ENCODE measurements around the gene NTSR1. TPM values are rescaled to one million over a fixed set of nuclear protein-coding genes. Genes with fewer than 3 reads are reported as not detected.

NTSR1 gene
- total RNA-seq, 1 experiment from 2014 or later = 7.8 TPM

DNA sequence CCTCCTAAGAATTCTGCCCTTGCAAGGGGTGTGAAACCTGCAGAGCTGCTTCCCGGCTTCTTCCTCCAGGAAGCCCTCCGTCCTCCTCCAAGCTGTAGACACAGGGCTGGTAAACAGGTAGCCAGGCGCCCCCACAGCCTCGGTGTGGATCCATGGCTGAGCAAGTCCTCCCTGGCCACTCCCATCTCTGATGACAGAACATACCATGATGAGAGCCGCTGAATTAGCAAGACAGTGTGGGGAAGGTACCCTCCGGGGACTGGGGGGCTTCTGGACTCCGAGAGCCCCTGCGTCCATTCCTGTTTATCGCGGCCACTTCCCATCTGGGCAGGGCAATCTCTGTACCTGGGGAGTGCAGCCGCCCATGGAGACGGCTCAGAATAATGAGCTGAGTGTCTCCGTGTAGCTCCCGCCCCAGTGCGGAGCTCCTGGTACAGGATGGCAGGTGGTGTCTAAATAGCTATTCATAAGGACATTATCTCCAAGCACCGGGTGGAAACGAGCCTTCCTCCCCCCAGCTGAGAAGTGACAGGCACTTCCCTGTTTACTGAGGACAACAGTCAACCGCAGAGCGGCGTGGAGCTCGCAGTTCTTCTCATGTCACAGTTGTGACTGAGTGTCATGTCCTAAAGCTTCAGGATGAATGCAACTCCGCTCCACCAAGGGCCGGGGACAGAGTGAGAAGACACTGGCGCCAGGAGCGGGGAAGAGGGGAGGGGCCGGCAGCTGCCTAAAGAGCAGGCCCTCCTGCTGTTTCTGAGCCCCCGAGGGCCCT is 22.7 kb upstream of the NTSR1 start:
- no peaks in the 10 kb centered on the region for H4K20me1 ChIP-seq (ENCODE audit: low read length)
- H3K27me3 ChIP-seq (ENCODE audit: low read length) = no peaks in the 10 kb centered on the region
- H3K9me2 ChIP-seq (replicated peaks; ENCODE audit: low read length) = no peaks in the 10 kb centered on the region
- intact Hi-C loops (cut with micrococcal nuclease) = loop anchor here (5.0 kb wide), 1 partner anchor 106 kb away; no protein-coding TSS in a partner anchor
- peak overlapping the region; percentile 77 for H3K4me2 ChIP-seq (ENCODE audit: low read length)
- H2AFZ ChIP-seq (ENCODE audit: low read length) = peak overlapping the region; percentile 57; the same call in 1 of the 2 replicates
- no peak for TF ChIP-seq EZH2 (IDR thresholded peaks at IDR 0.05; ENCODE audit: low read length, unreplicated experiment)
- no peak for TF ChIP-seq EZH2phosphoT487 (IDR thresholded peaks at IDR 0.05; ENCODE audit: borderline replicate concordance, low read length)
- TF ChIP-seq, protein P1, sequence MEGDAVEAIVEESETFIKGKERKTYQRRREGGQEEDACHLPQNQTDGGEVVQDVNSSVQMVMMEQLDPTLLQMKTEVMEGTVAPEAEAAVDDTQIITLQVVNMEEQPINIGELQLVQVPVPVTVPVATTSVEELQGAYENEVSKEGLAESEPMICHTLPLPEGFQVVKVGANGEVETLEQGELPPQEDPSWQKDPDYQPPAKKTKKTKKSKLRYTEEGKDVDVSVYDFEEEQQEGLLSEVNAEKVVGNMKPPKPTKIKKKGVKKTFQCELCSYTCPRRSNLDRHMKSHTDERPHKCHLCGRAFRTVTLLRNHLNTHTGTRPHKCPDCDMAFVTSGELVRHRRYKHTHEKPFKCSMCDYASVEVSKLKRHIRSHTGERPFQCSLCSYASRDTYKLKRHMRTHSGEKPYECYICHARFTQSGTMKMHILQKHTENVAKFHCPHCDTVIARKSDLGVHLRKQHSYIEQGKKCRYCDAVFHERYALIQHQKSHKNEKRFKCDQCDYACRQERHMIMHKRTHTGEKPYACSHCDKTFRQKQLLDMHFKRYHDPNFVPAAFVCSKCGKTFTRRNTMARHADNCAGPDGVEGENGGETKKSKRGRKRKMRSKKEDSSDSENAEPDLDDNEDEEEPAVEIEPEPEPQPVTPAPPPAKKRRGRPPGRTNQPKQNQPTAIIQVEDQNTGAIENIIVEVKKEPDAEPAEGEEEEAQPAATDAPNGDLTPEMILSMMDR (conservative IDR thresholded peaks at IDR 0.05; ENCODE audit: low read depth, low read length) = no peak
- peak overlapping the region; percentile 49; the same call in 1 of the 2 replicates for H3K4me3 ChIP-seq (ENCODE audit: low read length)
- H3K9me3 ChIP-seq (ENCODE audit: low read length) = no peaks in the 10 kb centered on the region
- no peaks in the 10 kb centered on the region for H3K36me3 ChIP-seq (ENCODE audit: low read depth, low read length)
- ATAC-seq (peak; percentile 68), DNase-seq (peak; percentile 49)
- POLR2A ChIA-PET (ENCODE audit: unreplicated experiment) = interaction anchor here (1.1 kb wide), 1 partner anchor 18 kb away, joined by 4 read pairs; no protein-coding TSS in a partner anchor
- CTCF ChIA-PET = interaction anchor here (0.6 to 1.4 kb wide), 4 partner anchors 18 to 106 kb away, joined by 4 to 9 read pairs (median 5); no protein-coding TSS in a partner anchor
- H3K79me2 ChIP-seq (ENCODE audit: low read length) = no peaks in the 10 kb centered on the region
- no peak overlapping the region for H3K27ac ChIP-seq (ENCODE audit: low read length)
- H3K9ac ChIP-seq (ENCODE audit: low read length) = no peak overlapping the region
- no peaks in the 10 kb centered on the region for H3F3A ChIP-seq (ENCODE audit: low read length, unreplicated experiment)
- BruUV-seq (replicated peaks) = no TSS peak
- peaks cover 13% of the 10 kb centered on the region for H3K4me1 ChIP-seq (ENCODE audit: insufficient read depth, low read length)

DNA sequence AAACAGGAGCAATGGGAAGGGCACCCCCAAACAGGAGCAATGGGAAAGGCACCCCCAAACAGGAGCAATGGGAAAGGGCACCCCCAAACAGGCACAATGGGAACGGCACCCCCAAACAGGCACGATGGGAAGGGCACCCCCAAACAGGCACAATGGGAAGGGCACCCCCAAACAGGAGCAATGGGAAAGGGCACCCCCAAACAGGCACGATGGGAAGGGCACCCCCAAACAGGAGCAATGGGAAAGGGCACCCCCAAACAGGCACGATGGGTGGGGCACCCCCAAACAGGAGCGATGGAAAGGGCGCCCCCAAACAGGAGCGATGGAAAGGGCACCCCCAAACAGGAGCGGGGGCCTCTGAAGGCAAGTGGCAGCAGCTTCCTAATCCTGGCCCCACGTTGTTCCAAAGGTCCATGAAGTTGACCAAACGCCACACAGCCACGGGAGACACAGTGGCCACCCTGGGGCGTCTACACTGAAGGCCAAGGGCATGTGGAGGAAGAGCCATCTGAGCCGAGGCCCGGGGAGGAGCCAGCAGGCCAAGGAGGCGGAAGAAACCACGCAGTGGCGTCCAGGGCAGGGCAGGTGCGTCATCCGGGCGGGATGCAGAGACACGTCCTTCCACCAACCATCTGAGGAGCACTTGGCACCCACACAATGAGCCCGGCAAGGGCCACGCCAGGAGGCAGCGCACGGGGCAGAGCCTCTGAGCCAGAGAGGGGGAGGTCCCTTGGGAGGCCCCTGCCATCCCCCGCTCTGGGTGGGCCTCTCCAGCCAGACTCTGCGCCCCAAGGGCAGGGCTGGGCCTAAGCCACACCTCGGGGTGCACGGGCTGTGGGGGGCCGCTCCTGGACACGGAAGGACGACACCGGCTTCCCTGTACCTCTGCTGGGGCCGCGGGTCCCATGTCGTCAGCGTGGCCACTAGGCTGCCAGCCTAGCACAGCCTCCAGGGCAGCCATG is 21.5 kb upstream of the NTSR1 start:
- H2AFZ ChIP-seq (ENCODE audit: low read length) = no peak overlapping the region
- no peaks in the 10 kb centered on the region for H3K79me2 ChIP-seq (ENCODE audit: low read length)
- no peak overlapping the region for H3K27ac ChIP-seq (ENCODE audit: low read length)
- H3K4me1 ChIP-seq (ENCODE audit: insufficient read depth, low read length) = peaks cover 13% of the 10 kb centered on the region
- no TSS peak for BruUV-seq (replicated peaks)
- H3K9me2 ChIP-seq (replicated peaks; ENCODE audit: low read length) = no peaks in the 10 kb centered on the region
- no peak overlapping the region for H3K4me3 ChIP-seq (ENCODE audit: low read length)
- intact Hi-C loops (cut with micrococcal nuclease) = loop anchor here (5.0 kb wide), 1 partner anchor 105 kb away; no protein-coding TSS in a partner anchor
- H3K36me3 ChIP-seq (ENCODE audit: low read depth, low read length) = no peaks in the 10 kb centered on the region
- CTCF ChIA-PET = interaction anchor here (0.9 to 1.3 kb wide), 2 partner anchors 19 to 105 kb away, joined by 5 to 9 read pairs; no protein-coding TSS in a partner anchor
- POLR2A ChIA-PET (ENCODE audit: unreplicated experiment) = interaction anchor here (1.1 kb wide), 1 partner anchor 16 kb away, joined by 4 read pairs; no protein-coding TSS in a partner anchor
- no peaks in the 10 kb centered on the region for H3F3A ChIP-seq (ENCODE audit: low read length, unreplicated experiment)
- TF ChIP-seq EZH2phosphoT487 (IDR thresholded peaks at IDR 0.05; ENCODE audit: borderline replicate concordance, low read length) (no peak), EZH2 (IDR thresholded peaks at IDR 0.05; ENCODE audit: low read length, unreplicated experiment) (no peak)
- TF ChIP-seq, protein P1 (conservative IDR thresholded peaks at IDR 0.05; ENCODE audit: low read depth, low read length) = no peak
- ATAC-seq = peak; percentile 16
- no peak overlapping the region for H3K9ac ChIP-seq (ENCODE audit: low read length)
- H3K9me3 ChIP-seq (ENCODE audit: low read length) = no peaks in the 10 kb centered on the region
- 0 out of 2 replicates have a peak overlapping the region, but pooled peaks have one; percentile 77 for H3K4me2 ChIP-seq (ENCODE audit: low read length)
- no peak for DNase-seq
- no peaks in the 10 kb centered on the region for H4K20me1 ChIP-seq (ENCODE audit: low read length)
- H3K27me3 ChIP-seq (ENCODE audit: low read length) = no peaks in the 10 kb centered on the region
